Right lobe of liver (tissue), 4 donors: ENCODE measurements around the gene SAP30.

Experiments used
- POLR2A ChIP-seq: fragments of 450-650 bp; IDR thresholded peaks from one replicate; pipeline ENCODE4 v1.6.1; 2017; ENCODE audit warnings: antibody characterized with exemption, mild to moderate bottlenecking
- TF ChIP-seq, protein P1 (sequence below), 4 donors: fragments of 200-600 bp in 3 of 4; fragments of 450-650 bp in 1 of 4; IDR thresholded peaks; one replicate each; pipeline versions ENCODE4 v1.5.1 to v1.8.0; 2016 to 2022; ENCODE audit warnings: antibody characterized with exemption in 4 of 4, mild to moderate bottlenecking in 2 of 4
- donor health status: DM: no; HTN: no; CAD: no.
- donor health status: DM: no; HTN: no; CAD: no.
- donor health status: DM: no; HTN: yes; CAD: no.

DNA sequence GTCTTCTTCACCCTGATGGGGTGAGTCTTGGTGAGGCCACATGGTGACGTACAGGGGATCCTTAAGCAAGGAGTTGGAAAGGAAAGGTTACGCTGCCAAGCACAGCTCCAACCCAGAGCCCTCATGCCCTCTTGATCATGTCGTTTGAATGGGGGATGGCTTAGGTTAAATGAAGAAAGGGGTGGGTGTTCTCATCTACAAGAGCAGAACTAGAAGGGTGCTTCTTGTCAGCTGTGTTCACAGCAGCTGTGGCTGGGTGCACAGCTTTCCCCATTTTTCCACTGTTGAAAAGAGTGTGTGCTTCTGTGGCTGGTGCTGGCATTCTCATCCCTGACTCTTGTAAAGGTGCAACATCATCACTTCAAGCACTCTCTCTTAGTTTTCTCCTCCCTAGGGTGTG, 43.7 kb downstream of the SAP30 start:
- TF ChIP-seq, protein P1, sequence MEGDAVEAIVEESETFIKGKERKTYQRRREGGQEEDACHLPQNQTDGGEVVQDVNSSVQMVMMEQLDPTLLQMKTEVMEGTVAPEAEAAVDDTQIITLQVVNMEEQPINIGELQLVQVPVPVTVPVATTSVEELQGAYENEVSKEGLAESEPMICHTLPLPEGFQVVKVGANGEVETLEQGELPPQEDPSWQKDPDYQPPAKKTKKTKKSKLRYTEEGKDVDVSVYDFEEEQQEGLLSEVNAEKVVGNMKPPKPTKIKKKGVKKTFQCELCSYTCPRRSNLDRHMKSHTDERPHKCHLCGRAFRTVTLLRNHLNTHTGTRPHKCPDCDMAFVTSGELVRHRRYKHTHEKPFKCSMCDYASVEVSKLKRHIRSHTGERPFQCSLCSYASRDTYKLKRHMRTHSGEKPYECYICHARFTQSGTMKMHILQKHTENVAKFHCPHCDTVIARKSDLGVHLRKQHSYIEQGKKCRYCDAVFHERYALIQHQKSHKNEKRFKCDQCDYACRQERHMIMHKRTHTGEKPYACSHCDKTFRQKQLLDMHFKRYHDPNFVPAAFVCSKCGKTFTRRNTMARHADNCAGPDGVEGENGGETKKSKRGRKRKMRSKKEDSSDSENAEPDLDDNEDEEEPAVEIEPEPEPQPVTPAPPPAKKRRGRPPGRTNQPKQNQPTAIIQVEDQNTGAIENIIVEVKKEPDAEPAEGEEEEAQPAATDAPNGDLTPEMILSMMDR (IDR thresholded peaks at IDR 0.05), result no peak
- TF ChIP-seq POLR2A, result no peak
